ENCODE results near the gene BAIAP2L1. TPM values are rescaled to one million over a fixed set of nuclear protein-coding genes. Genes with fewer than 3 reads are reported as not detected.

The BAIAP2L1 gene
- total and polyA plus RNA-seq, 12 donors = 16.9 to 49.0 (median 24.3) TPM

DNA sequence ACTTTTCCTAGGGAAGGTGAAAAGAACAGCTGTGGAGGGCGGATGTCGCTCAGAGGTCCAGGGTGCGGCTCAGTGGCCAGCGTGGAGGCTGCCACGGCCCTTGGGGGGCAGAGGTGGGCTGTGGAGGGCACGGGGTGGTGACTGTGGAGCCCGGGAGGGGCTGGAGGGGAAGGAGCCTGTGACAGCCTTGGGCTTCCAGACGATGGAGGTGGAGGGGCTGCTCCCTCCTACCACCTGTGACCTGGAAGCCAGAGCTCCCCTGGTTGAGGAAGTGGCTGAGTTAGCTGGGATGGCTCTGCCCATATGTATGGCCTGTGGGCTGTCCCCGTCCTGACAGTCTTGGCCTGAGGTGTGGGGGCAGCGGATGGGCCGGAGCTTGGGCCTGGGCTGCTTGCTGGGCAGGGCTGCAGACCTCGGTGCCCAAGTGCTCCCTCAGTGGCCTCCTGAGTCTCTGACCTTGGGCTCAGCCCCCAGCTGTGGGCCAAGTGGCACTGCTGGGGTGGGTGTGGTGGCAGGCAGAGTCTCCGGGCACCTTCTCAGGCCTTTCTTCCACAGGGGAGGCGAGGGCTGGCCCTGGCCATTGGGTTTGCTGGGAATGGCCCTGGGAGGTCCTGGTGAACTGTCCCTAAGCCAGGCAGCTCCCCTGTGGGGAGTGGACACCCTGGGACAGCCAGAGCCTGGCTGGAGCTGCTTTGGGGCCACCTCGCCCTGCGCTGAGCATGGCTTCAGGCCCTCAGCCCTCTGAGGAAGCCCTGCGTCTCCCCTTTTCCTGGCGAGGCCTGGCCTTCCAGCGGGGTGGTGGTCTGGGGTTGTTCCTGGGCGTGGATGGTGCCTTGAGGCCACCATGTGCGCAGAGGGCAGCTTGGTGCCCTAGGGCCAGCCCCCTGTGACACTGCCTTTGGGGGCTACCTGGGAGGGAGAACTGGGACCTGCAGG lies 115.5 kb downstream of the BAIAP2L1 start:
- WGBS, 4 donors = 63 to 83% (median 71%) methylated on average over 9 to 21 of the region's 21 CpGs
- no peak for TF ChIP-seq POLR2A (IDR thresholded peaks at IDR 0.05)
- TF ChIP-seq, protein P1, sequence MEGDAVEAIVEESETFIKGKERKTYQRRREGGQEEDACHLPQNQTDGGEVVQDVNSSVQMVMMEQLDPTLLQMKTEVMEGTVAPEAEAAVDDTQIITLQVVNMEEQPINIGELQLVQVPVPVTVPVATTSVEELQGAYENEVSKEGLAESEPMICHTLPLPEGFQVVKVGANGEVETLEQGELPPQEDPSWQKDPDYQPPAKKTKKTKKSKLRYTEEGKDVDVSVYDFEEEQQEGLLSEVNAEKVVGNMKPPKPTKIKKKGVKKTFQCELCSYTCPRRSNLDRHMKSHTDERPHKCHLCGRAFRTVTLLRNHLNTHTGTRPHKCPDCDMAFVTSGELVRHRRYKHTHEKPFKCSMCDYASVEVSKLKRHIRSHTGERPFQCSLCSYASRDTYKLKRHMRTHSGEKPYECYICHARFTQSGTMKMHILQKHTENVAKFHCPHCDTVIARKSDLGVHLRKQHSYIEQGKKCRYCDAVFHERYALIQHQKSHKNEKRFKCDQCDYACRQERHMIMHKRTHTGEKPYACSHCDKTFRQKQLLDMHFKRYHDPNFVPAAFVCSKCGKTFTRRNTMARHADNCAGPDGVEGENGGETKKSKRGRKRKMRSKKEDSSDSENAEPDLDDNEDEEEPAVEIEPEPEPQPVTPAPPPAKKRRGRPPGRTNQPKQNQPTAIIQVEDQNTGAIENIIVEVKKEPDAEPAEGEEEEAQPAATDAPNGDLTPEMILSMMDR (IDR thresholded peaks at IDR 0.05) = no peak
- H3K4me1 ChIP-seq (replicated peaks in 1 of 2) = peaks cover 52 to 66% of the 10 kb centered on the region in 2 donors
- peak overlapping the region; percentile 80 to 98 (median 91) for H3K27ac ChIP-seq
- no peaks in the 10 kb centered on the region for H3K27me3 ChIP-seq
- intact Hi-C loops (cut with DNase I) = no loop called here
- peaks cover 0 to 8% of the 10 kb centered on the region in 2 donors for H3K36me3 ChIP-seq (replicated peaks in 1 of 2)
- DNase-seq = peak in 1 of 7 donors; percentile 48
- no peaks in the 10 kb centered on the region for H3K9me3 ChIP-seq (replicated peaks in 1 of 3)
- H3K4me3 ChIP-seq = peak overlapping the region in 2 of 4 donors; percentile 3 to 73

DNA sequence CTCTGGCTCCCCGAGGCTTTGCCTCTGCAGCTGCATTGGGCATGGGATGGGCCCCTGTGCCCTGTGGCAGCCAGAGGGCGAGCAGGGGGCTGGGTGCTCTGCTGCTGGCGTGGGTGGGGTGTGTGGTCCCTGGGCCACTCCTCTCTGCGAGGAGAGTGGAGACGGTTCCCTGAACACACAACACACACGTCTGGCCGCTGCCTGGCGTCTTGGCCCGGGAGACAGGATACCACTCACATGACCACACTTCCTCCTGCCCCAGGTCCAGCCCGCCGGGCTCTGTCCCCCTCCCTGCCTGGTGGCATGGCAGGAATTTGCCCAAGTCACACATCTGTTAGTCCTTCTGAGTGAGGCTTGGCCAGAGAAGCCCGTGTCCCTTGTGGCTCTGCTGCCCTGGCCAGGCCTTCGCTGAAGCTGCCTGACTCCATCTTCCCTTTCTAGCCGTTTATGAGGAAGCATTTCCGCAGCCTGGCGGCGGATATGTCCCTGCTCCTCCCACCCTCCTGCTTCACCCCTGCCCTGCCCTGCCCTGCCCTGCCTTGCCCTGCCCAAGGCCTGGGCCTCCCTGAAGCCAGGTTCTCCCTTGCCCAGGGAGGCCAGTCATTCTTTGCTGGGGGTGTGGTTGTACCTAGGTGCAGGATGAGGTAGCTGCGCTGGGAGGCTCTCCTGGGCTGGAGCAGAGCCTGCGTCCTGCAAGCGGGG lies 116.4 kb downstream of the BAIAP2L1 start:
- Histone ChIP-seq H3K4me3 (peak overlapping the region in 3 of 4 donors; percentile 3 to 91 (median 73)), H3K4me1 (replicated peaks in 1 of 2) (peaks cover 54 to 63% of the 10 kb centered on the region in 2 donors), H3K9me3 (replicated peaks in 1 of 3) (no peaks in the 10 kb centered on the region), H3K27me3 (no peaks in the 10 kb centered on the region), H3K36me3 (replicated peaks in 1 of 2) (peaks cover 0 to 8% of the 10 kb centered on the region in 2 donors), H3K27ac (peak overlapping the region; percentile 80 to 98 (median 91))
- TF ChIP-seq POLR2A (IDR thresholded peaks at IDR 0.05) = peak in 1 of 2 donors; percentile 85
- TF ChIP-seq, protein P1 (IDR thresholded peaks at IDR 0.05) = peak in 2 of 6 experiments; percentile 6 to 18
- intact Hi-C loops (cut with DNase I) = no loop called here
- 22 to 28% (median 23%) methylated on average over 8 to 20 of the region's 20 CpGs for WGBS, 4 donors
- peak; percentile 71 to 92 (median 87) for DNase-seq

DNA sequence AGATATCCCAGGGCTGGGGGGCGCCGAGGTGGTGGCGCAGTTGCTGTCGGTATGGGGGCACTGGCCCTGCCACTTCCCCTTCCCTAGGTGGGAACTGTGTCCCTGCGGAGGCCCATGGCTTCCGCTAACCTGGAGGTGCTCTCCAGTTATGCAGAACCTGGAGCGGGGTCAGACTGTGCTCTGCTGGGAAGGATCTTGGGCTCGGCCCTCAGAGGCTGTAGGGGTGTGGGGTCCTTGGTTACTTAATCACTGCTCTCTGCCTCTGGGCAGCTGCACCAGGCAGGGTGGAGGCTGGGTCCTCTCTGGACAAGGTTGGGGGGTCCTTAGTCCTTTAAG lies 117.0 kb downstream of the BAIAP2L1 start:
- H3K4me1 ChIP-seq (replicated peaks in 1 of 2) = peaks cover 54 to 59% of the 10 kb centered on the region in 2 donors
- intact Hi-C loops (cut with DNase I) = no loop called here

More for the DNA sequence above, 117.0 kb downstream of the BAIAP2L1 start:
- TF ChIP-seq POLR2A (IDR thresholded peaks at IDR 0.05) = no peak
- TF ChIP-seq, protein P1 (IDR thresholded peaks at IDR 0.05) = no peak
- peaks cover 0 to 8% of the 10 kb centered on the region in 2 donors for H3K36me3 ChIP-seq (replicated peaks in 1 of 2)
- H3K27ac ChIP-seq = peak overlapping the region; percentile 80 to 98 (median 91)
- no peak for DNase-seq
- WGBS, 4 donors = 46 to 80% (median 61%) methylated on average over 2 to 8 of the region's 8 CpGs
- H3K9me3 ChIP-seq (replicated peaks in 1 of 3) = no peaks in the 10 kb centered on the region
- H3K27me3 ChIP-seq = no peaks in the 10 kb centered on the region
- H3K4me3 ChIP-seq = peak overlapping the region in 3 of 4 donors; percentile 3 to 91 (median 73)

Measured in adrenal gland (tissue), 12 donors.